Stimulated activated CD8-positive, alpha-beta memory T cell treated with anti-CD3 and anti-CD28 coated beads, Interleukin-2, amount 100 ng/mL, for 1 hour (primary cell): ENCODE results near the gene ANKRD53.

Experiments
- DNase-seq, 2 donors: peaks; one replicate each; pipeline ENCODE4 v3.0.0-alpha.2; 2020; ENCODE audit warnings: low read depth in 2 of 2

Gene ANKRD53

GRCh38 chr2:70965506-70965905 lies 12.9 kb upstream of the ANKRD53 start:
- no peak for DNase-seq

GRCh38 chr2:70966681-70967080 lies 11.7 kb upstream of the ANKRD53 start:
- DNase-seq, result no peak

- no peak for DNase-seq
Observed at GRCh38 chr2:70967189-70967588, 11.2 kb upstream of the ANKRD53 start.

- no peak for DNase-seq
Observed at GRCh38 chr2:70974592-70974991, 3.8 kb upstream of the ANKRD53 start.

- no peak for DNase-seq
Observed at GRCh38 chr2:70975237-70975636, 3.2 kb upstream of the ANKRD53 start.

- no peak for DNase-seq
Observed at GRCh38 chr2:70977605-70978205, 725 bp upstream of the ANKRD53 start.

GRCh38 chr2:70979180-70979488 lies 704 bp downstream of the ANKRD53 start:
- no peak for DNase-seq

- no peak for DNase-seq
Observed at GRCh38 chr2:70979626-70980025, 1.2 kb downstream of the ANKRD53 start.

GRCh38 chr2:70981421-70981820 lies 3.0 kb downstream of the ANKRD53 start:
- DNase-seq, result no peak

GRCh38 chr2:70981866-70982810 lies 3.7 kb downstream of the ANKRD53 start:
- no peak for DNase-seq

GRCh38 chr2:70982971-70983370 lies 4.5 kb downstream of the ANKRD53 start:
- no peak for DNase-seq

GRCh38 chr2:70983506-70984227 lies 5.2 kb downstream of the ANKRD53 start:
- DNase-seq, result no peak

- DNase-seq, result no peak
Observed at GRCh38 chr2:70984228-70984575, 5.8 kb downstream of the ANKRD53 start.

- DNase-seq, result peak; percentile 53 to 75
Observed at GRCh38 chr2:70984576-70985282, 6.3 kb downstream of the ANKRD53 start.

- no peak for DNase-seq
Observed at GRCh38 chr2:70985283-70985688, 6.9 kb downstream of the ANKRD53 start.

- DNase-seq, result no peak
Observed at GRCh38 chr2:70985956-70986355, 7.5 kb downstream of the ANKRD53 start.

GRCh38 chr2:70986499-70987189 lies 8.2 kb downstream of the ANKRD53 start:
- DNase-seq, result no peak

GRCh38 chr2:70987386-70987785 lies 9.0 kb downstream of the ANKRD53 start:
- DNase-seq, result no peak

GRCh38 chr2:70988151-70988550 lies 9.7 kb downstream of the ANKRD53 start:
- no peak for DNase-seq

GRCh38 chr2:70988726-70989648 lies 10.6 kb downstream of the ANKRD53 start:
- no peak for DNase-seq
